ENCODE measurements around the gene RSPO4. TPM values are rescaled to one million over a fixed set of nuclear protein-coding genes. Genes with fewer than 3 reads are reported as not detected.

RSPO4 gene
- total and polyA plus RNA-seq, 2 of the 13 experiments (the other 11 are each of a cell fraction or from before 2014, with no cell fraction given), result not detected

GRCh38 chr20:956330-956951 is 45.7 kb downstream of the RSPO4 start (continued):
- TF ChIP-seq NFE2L2 (IDR thresholded peaks at IDR 0.05; ENCODE audit: low read length), result peak; percentile 18; the same call in 1 of the 2 replicates
- TF ChIP-seq NR2F6 (IDR thresholded peaks at IDR 0.05), result no peak
- TF ChIP-seq NR2F6 (CRISPR knock-in tag; IDR thresholded peaks at IDR 0.05), result peak; percentile 36; the same call in 1 of the 2 replicates
- TF ChIP-seq ZNF383 (CRISPR knock-in tag; IDR thresholded peaks at IDR 0.05; ENCODE audit: borderline replicate concordance), result peak; percentile 90; the same call in 1 of the 2 replicates
- TF ChIP-seq TBL1XR1 (IDR thresholded peaks at IDR 0.05; ENCODE audit: borderline replicate concordance, low read length, partially characterized antibody), result peak; percentile 29
- TF ChIP-seq ZSCAN25 (CRISPR knock-in tag; IDR thresholded peaks at IDR 0.05), result peak; percentile 69; the same call in 1 of the 2 replicates
- peak; percentile 78; the same call in 1 of the 2 replicates for TF ChIP-seq ZNF780A (CRISPR knock-in tag; IDR thresholded peaks at IDR 0.05)
- TF ChIP-seq ZSCAN22 (CRISPR knock-in tag; IDR thresholded peaks at IDR 0.05), result no peak
- peak; percentile 35; the same call in 1 of the 2 replicates for TF ChIP-seq ZNF556 (CRISPR knock-in tag; IDR thresholded peaks at IDR 0.05; ENCODE audit: borderline replicate concordance)
- TF ChIP-seq MED13 (CRISPR knock-in tag; IDR thresholded peaks at IDR 0.05), result no peak
- peak; percentile 90; the same call in 1 of the 2 replicates for TF ChIP-seq ZNF598 (CRISPR knock-in tag; IDR thresholded peaks at IDR 0.05; ENCODE audit: borderline replicate concordance)
- TF ChIP-seq JUND (CRISPR knock-in tag; IDR thresholded peaks at IDR 0.05), result no peak
- TF ChIP-seq, protein P1, sequence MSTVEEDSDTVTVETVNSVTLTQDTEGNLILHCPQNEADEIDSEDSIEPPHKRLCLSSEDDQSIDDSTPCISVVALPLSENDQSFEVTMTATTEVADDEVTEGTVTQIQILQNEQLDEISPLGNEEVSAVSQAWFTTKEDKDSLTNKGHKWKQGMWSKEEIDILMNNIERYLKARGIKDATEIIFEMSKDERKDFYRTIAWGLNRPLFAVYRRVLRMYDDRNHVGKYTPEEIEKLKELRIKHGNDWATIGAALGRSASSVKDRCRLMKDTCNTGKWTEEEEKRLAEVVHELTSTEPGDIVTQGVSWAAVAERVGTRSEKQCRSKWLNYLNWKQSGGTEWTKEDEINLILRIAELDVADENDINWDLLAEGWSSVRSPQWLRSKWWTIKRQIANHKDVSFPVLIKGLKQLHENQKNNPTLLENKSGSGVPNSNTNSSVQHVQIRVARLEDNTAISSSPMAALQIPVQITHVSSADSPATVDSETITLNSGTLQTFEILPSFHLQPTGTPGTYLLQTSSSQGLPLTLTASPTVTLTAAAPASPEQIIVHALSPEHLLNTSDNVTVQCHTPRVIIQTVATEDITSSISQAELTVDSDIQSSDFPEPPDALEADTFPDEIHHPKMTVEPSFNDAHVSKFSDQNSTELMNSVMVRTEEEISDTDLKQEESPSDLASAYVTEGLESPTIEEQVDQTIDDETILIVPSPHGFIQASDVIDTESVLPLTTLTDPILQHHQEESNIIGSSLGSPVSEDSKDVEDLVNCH (CRISPR knock-in tag; IDR thresholded peaks at IDR 0.05), result no peak
- TF ChIP-seq ATF7 (IDR thresholded peaks at IDR 0.05), result no peak
- TF ChIP-seq ATF7 (CRISPR knock-in tag; IDR thresholded peaks at IDR 0.05), result peak; percentile 77; the same call in 1 of the 2 replicates
- TF ChIP-seq ZSCAN29 (CRISPR knock-in tag; conservative IDR thresholded peaks at IDR 0.05), result 0 out of 2 replicates have a peak, but pooled peaks have one; percentile 63
- no peak for TF ChIP-seq ZNF563 (CRISPR knock-in tag; IDR thresholded peaks at IDR 0.05)
- TF ChIP-seq CBFB (CRISPR knock-in tag; IDR thresholded peaks at IDR 0.05), result peak; percentile 63; the same call in 1 of the 2 replicates
- TF ChIP-seq ZNF34 (CRISPR knock-in tag; IDR thresholded peaks at IDR 0.05; ENCODE audit: borderline replicate concordance), result peak; percentile 93; the same call in 1 of the 2 replicates
- TF ChIP-seq KDM2A (CRISPR knock-in tag; IDR thresholded peaks at IDR 0.05; ENCODE audit: borderline replicate concordance, low read depth), result peak; percentile 90
- TF ChIP-seq ZNF841 (CRISPR knock-in tag; IDR thresholded peaks at IDR 0.05; ENCODE audit: borderline replicate concordance), result 0 out of 2 replicates have a peak, but pooled peaks have one; percentile 44
- TF ChIP-seq RXRB (CRISPR knock-in tag; IDR thresholded peaks at IDR 0.05; ENCODE audit: borderline replicate concordance), result peak; percentile 54; the same call in 1 of the 2 replicates
- no peak for TF ChIP-seq ZKSCAN1 (IDR thresholded peaks at IDR 0.05; ENCODE audit: low read length)
- TF ChIP-seq MIER2 (CRISPR knock-in tag; IDR thresholded peaks at IDR 0.05), result peak; percentile 69; the same call in 1 of the 2 replicates
- TF ChIP-seq ZBTB8A (CRISPR knock-in tag; IDR thresholded peaks at IDR 0.05; ENCODE audit: borderline replicate concordance, low read depth), result no peak
- peak; percentile 72 for TF ChIP-seq RXRA (CRISPR knock-in tag; IDR thresholded peaks at IDR 0.05)
- TF ChIP-seq TFAP4 (IDR thresholded peaks at IDR 0.05; ENCODE audit: borderline replicate concordance, low read depth), result no peak
- TF ChIP-seq MAFG (CRISPR knock-in tag; IDR thresholded peaks at IDR 0.05), result no peak
- peak; percentile 73; the same call in 1 of the 2 replicates for TF ChIP-seq KDM3A (CRISPR knock-in tag; IDR thresholded peaks at IDR 0.05; ENCODE audit: low read depth)
- peak; percentile 65; the same call in 1 of the 2 replicates for TF ChIP-seq ZNF839 (CRISPR knock-in tag; IDR thresholded peaks at IDR 0.05; ENCODE audit: borderline replicate concordance)
